BLaER1 treated with 17β-estradiol and CSF1 and Interleukin-3, amounts not matched to agents 10 nM and 100 nM (cell line): Measurements from ENCODE around the gene LRAT.

Experiments used
- H3K27ac ChIP-seq, 11 experiments: shearing (Covaris generic); formaldehyde crosslinking; 2 replicates each; pipeline ENCODE4 v1.8.1; 2022
- H3K27me3 ChIP-seq, 11 experiments: shearing (Covaris generic); formaldehyde crosslinking; 2 replicates each; pipeline ENCODE4 v1.8.1; 2022
- H3K36me3 ChIP-seq, 11 experiments: shearing (Covaris generic); formaldehyde crosslinking; 2 replicates each; pipeline ENCODE4 v1.8.1; 2022
- H3K4me1 ChIP-seq, 10 experiments: shearing (Covaris generic); formaldehyde crosslinking; 2 replicates each; pipeline ENCODE4 v1.8.1; 2022
- H3K4me2 ChIP-seq, 11 experiments: shearing (Covaris generic); formaldehyde crosslinking; 2 replicates each; pipeline ENCODE4 v1.8.1; 2022
- H3K4me3 ChIP-seq, 10 experiments: shearing (Covaris generic); formaldehyde crosslinking; 2 replicates each; pipeline ENCODE4 v1.8.1; 2022
- H3K9ac ChIP-seq, 11 experiments: shearing (Covaris generic); formaldehyde crosslinking; 2 replicates each; pipeline ENCODE4 v1.8.1; 2022
- H3K9me3 ChIP-seq, 11 experiments: shearing (Covaris generic); formaldehyde crosslinking; replicated peaks in 1 of 11; 2 replicates each; pipeline ENCODE4 v1.8.1; 2022
- H4K20me1 ChIP-seq, 11 experiments: shearing (Covaris generic); formaldehyde crosslinking; 2 replicates each; pipeline ENCODE4 v1.8.1; 2022
- Cebpa-rat ChIP-seq, 11 experiments: shearing (Covaris generic); IDR thresholded peaks; 2 replicates each; pipeline ENCODE4 v1.8.1; 2022

Gene LRAT

GRCh38 chr4:154727540-154727939, 16.3 kb upstream of the LRAT start:
- no peak overlapping the region for H3K4me2 ChIP-seq
- no peak for TF ChIP-seq Cebpa-rat (IDR thresholded peaks at IDR 0.05)
- no peak overlapping the region for H3K27ac ChIP-seq
- H3K9ac ChIP-seq, result no peak overlapping the region
- no peak overlapping the region for H3K4me3 ChIP-seq
- H3K4me1 ChIP-seq, result no peaks in the 10 kb centered on the region
- H3K36me3 ChIP-seq, result no peaks in the 10 kb centered on the region
- H4K20me1 ChIP-seq, result no peaks in the 10 kb centered on the region
- H3K27me3 ChIP-seq, result no peaks in the 10 kb centered on the region
- H3K9me3 ChIP-seq, result no peaks in the 10 kb centered on the region

GRCh38 chr4:154731756-154732155, 12.0 kb upstream of the LRAT start:
- Histone ChIP-seq H3K9me3 (no peaks in the 10 kb centered on the region), H4K20me1 (no peaks in the 10 kb centered on the region), H3K27ac (no peak overlapping the region), H3K9ac (no peak overlapping the region), H3K36me3 (no peaks in the 10 kb centered on the region), H3K4me2 (no peak overlapping the region), H3K4me1 (no peaks in the 10 kb centered on the region), H3K27me3 (no peaks in the 10 kb centered on the region), H3K4me3 (no peak overlapping the region)
- no peak for TF ChIP-seq Cebpa-rat (IDR thresholded peaks at IDR 0.05)

GRCh38 chr4:154732669-154733068, 11.1 kb upstream of the LRAT start:
- no peak overlapping the region for H3K27ac ChIP-seq
- H3K4me1 ChIP-seq, result no peaks in the 10 kb centered on the region
- no peaks in the 10 kb centered on the region for H4K20me1 ChIP-seq
- H3K9ac ChIP-seq, result no peak overlapping the region
- TF ChIP-seq Cebpa-rat (IDR thresholded peaks at IDR 0.05), result no peak
- no peak overlapping the region for H3K4me2 ChIP-seq
- H3K4me3 ChIP-seq, result no peak overlapping the region
- no peaks in the 10 kb centered on the region for H3K27me3 ChIP-seq
- no peaks in the 10 kb centered on the region for H3K36me3 ChIP-seq
- H3K9me3 ChIP-seq, result no peaks in the 10 kb centered on the region

GRCh38 chr4:154736770-154737169, 7.0 kb upstream of the LRAT start:
- Histone ChIP-seq H3K4me1 (no peaks in the 10 kb centered on the region), H3K27me3 (no peaks in the 10 kb centered on the region), H3K27ac (no peak overlapping the region), H3K4me2 (no peak overlapping the region), H3K9me3 (peaks cover 0 to 8% (median 1%) of the 10 kb centered on the region in 11 experiments; a peak in 15 of 22 replicates), H3K4me3 (no peak overlapping the region), H4K20me1 (no peaks in the 10 kb centered on the region), H3K9ac (no peak overlapping the region), H3K36me3 (no peaks in the 10 kb centered on the region)
- TF ChIP-seq Cebpa-rat (IDR thresholded peaks at IDR 0.05), result no peak

- Histone ChIP-seq H3K36me3 (no peaks in the 10 kb centered on the region), H4K20me1 (no peaks in the 10 kb centered on the region), H3K4me2 (no peak overlapping the region), H3K4me1 (no peaks in the 10 kb centered on the region), H3K27me3 (no peaks in the 10 kb centered on the region), H3K4me3 (no peak overlapping the region), H3K9ac (no peak overlapping the region), H3K9me3 (peaks cover 14 to 24% (median 15%) of the 10 kb centered on the region in 11 experiments), H3K27ac (no peak overlapping the region)
- no peak for TF ChIP-seq Cebpa-rat (IDR thresholded peaks at IDR 0.05)
Observed at GRCh38 chr4:154738426-154738825, 5.4 kb upstream of the LRAT start.

GRCh38 chr4:154739111-154739510, 4.7 kb upstream of the LRAT start:
- no peaks in the 10 kb centered on the region for H4K20me1 ChIP-seq
- no peak for TF ChIP-seq Cebpa-rat (IDR thresholded peaks at IDR 0.05)
- H3K4me3 ChIP-seq, result no peak overlapping the region
- H3K9me3 ChIP-seq, result peaks cover 21 to 31% (median 22%) of the 10 kb centered on the region in 11 experiments
- H3K27ac ChIP-seq, result no peak overlapping the region
- no peaks in the 10 kb centered on the region for H3K4me1 ChIP-seq
- H3K27me3 ChIP-seq, result no peaks in the 10 kb centered on the region
- H3K9ac ChIP-seq, result no peak overlapping the region
- H3K36me3 ChIP-seq, result no peaks in the 10 kb centered on the region
- H3K4me2 ChIP-seq, result no peak overlapping the region

GRCh38 chr4:154740462-154740861, 3.3 kb upstream of the LRAT start:
- no peak for TF ChIP-seq Cebpa-rat (IDR thresholded peaks at IDR 0.05)
- no peak overlapping the region for H3K27ac ChIP-seq
- H3K9ac ChIP-seq, result no peak overlapping the region
- no peaks in the 10 kb centered on the region for H3K27me3 ChIP-seq
- H3K4me3 ChIP-seq, result no peak overlapping the region
- no peaks in the 10 kb centered on the region for H3K4me1 ChIP-seq
- no peaks in the 10 kb centered on the region for H3K36me3 ChIP-seq
- H3K4me2 ChIP-seq, result no peak overlapping the region
- peaks cover 28 to 43% (median 30%) of the 10 kb centered on the region in 11 experiments for H3K9me3 ChIP-seq
- no peaks in the 10 kb centered on the region for H4K20me1 ChIP-seq

GRCh38 chr4:154741131-154741665, 2.6 kb upstream of the LRAT start:
- H3K9me3 ChIP-seq, result peaks cover 28 to 43% (median 30%) of the 10 kb centered on the region in 11 experiments
- no peak overlapping the region for H3K9ac ChIP-seq
- H3K4me2 ChIP-seq, result no peak overlapping the region
- H3K27ac ChIP-seq, result no peak overlapping the region
- H4K20me1 ChIP-seq, result no peaks in the 10 kb centered on the region
- no peak for TF ChIP-seq Cebpa-rat (IDR thresholded peaks at IDR 0.05)
- no peaks in the 10 kb centered on the region for H3K36me3 ChIP-seq
- H3K27me3 ChIP-seq, result no peaks in the 10 kb centered on the region
- H3K4me1 ChIP-seq, result no peaks in the 10 kb centered on the region
- H3K4me3 ChIP-seq, result no peak overlapping the region

- TF ChIP-seq Cebpa-rat (IDR thresholded peaks at IDR 0.05), result no peak
- Histone ChIP-seq H3K36me3 (no peaks in the 10 kb centered on the region), H3K4me2 (no peak overlapping the region), H3K4me1 (no peaks in the 10 kb centered on the region), H3K9ac (no peak overlapping the region), H3K9me3 (peaks cover 28 to 43% (median 30%) of the 10 kb centered on the region in 11 experiments), H4K20me1 (no peaks in the 10 kb centered on the region), H3K27me3 (no peaks in the 10 kb centered on the region), H3K27ac (no peak overlapping the region), H3K4me3 (no peak overlapping the region)
Observed at GRCh38 chr4:154741922-154742850, 1.6 kb upstream of the LRAT start.
